Measurements from ENCODE around the gene FAM222A. TPM values are rescaled to one million over a fixed set of nuclear protein-coding genes. Genes with fewer than 3 reads are reported as not detected.

Gene FAM222A
- total and polyA plus RNA-seq, 2 of the 8 experiments (the other 6 are each of a cell fraction or from before 2014, with no cell fraction given), result 0.94 to 1.1 TPM

DNA sequence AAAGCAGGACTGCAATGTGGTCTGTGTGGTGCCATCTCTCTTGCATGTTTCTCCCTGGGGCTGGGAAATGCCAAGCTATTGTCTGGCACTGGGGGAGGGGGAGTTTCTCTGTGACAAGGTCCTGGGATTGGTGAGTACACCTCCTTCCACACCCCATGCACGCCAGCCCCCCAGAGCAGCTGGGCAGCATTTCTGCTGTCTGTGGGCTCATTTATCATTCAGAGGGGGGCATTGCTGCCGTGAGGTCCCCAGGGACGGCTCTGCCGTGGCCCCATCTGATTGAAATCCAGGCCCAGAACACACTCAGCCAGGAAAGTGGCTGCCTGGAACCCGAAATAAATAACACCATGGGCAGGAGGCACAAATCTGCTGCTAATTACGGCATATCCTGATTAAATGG is 12.6 kb upstream of the FAM222A start:
- Histone ChIP-seq H2BK15ac (ENCODE audit: low read length) (0 out of 2 replicates have a peak overlapping the region, but pooled peaks have one; percentile 29), H2BK20ac (ENCODE audit: low read length) (no peak overlapping the region), H3K79me2 (ENCODE audit: control insufficient read depth in 1 of 2, insufficient read depth in 2 of 2, low read length in 2 of 2) (no peaks in the 10 kb centered on the region), H2BK5ac (ENCODE audit: low read depth, low read length) (no peak overlapping the region), H3K27me3 (replicated peaks in 1 of 4; ENCODE audit: control insufficient read depth in 3 of 4, extremely low read depth in 1 of 4, insufficient read depth in 3 of 4, low read length in 3 of 4) (no peaks in the 10 kb centered on the region), H3K4ac (replicated peaks; ENCODE audit: insufficient read length, low read depth, low read length) (no peak overlapping the region), H2BK120ac (replicated peaks; ENCODE audit: low read depth, low read length) (no peak overlapping the region), H2BK12ac (ENCODE audit: low read depth, low read length) (no peak overlapping the region), H3K4me1 (replicated peaks in 1 of 4; ENCODE audit: control insufficient read depth in 3 of 4, insufficient read depth in 4 of 4, low read length in 3 of 4) (peaks cover 0 to 4% (median 2%) of the 10 kb centered on the region in 4 experiments; a peak in 3 of 7 replicates), H3K23me2 (ENCODE audit: low read depth, low read length) (no peaks in the 10 kb centered on the region), H3K56ac (replicated peaks; ENCODE audit: insufficient read length, low read depth, low read length) (no peak overlapping the region), H4K5ac (ENCODE audit: insufficient read length, low read depth, low read length) (no peak overlapping the region), H3K79me1 (ENCODE audit: low read depth, low read length) (no peaks in the 10 kb centered on the region; the same call in 1 of the 2 replicates), H3K9me3 (ENCODE audit: insufficient read depth in 2 of 2, low read depth in 1 of 2, low read length in 1 of 2) (no peaks in the 10 kb centered on the region), H4K8ac (ENCODE audit: extremely low read depth, insufficient read depth, low read length) (no peak overlapping the region), H3K4me3 (ENCODE audit: extremely low read depth in 1 of 4, insufficient read depth in 2 of 4, low read depth in 3 of 4, low read length in 4 of 4) (no peak overlapping the region), H4K91ac (replicated peaks; ENCODE audit: insufficient read length, low read length) (no peak overlapping the region), H3K27ac (ENCODE audit: low read depth, low read length) (no peak overlapping the region), H2AK5ac (ENCODE audit: low read depth, low read length) (no peak overlapping the region), H4K20me1 (replicated peaks in 1 of 2; ENCODE audit: control insufficient read depth in 1 of 2, insufficient read depth in 2 of 2, low read length in 2 of 2) (no peaks in the 10 kb centered on the region), H3K4me2 (ENCODE audit: insufficient read depth in 1 of 2, low read depth in 2 of 2, low read length in 2 of 2) (no peak overlapping the region), H3K18ac (ENCODE audit: extremely low read depth, low read length) (no peak overlapping the region), H3K36me3 (ENCODE audit: control insufficient read depth in 2 of 4, insufficient read depth in 4 of 4, low read length in 3 of 4) (no peaks in the 10 kb centered on the region), H3K23ac (ENCODE audit: insufficient read length) (no peak overlapping the region), H3K9ac (replicated peaks in 1 of 4; ENCODE audit: extremely low read depth in 1 of 4, low read depth in 3 of 4, low read length in 3 of 4) (no peak overlapping the region), H2AFZ (ENCODE audit: low read length) (no peak overlapping the region), H3K14ac (ENCODE audit: insufficient read length) (no peak overlapping the region)
- FAIRE-seq, result no peak
- POLR2A ChIA-PET (ENCODE audit: partially characterized antibody), result no interaction called here
- TF ChIP-seq RAD21 (IDR thresholded peaks at IDR 0.05 in 1 of 2, conservative IDR thresholded peaks at IDR 0.05 in 1 of 2; ENCODE audit: low read depth in 2 of 2, low read length in 2 of 2) (no peak), CREB1 (IDR thresholded peaks at IDR 0.05) (no peak), POLR2A (IDR thresholded peaks at IDR 0.05; ENCODE audit: control extremely low read depth in 1 of 2, low read depth in 2 of 2, low read length in 2 of 2) (no peak), CHD1 (IDR thresholded peaks at IDR 0.05; ENCODE audit: low read depth, low read length) (no peak), POU5F1 (IDR thresholded peaks at IDR 0.05; ENCODE audit: low read depth, low read length) (no peak), RNF2 (IDR thresholded peaks at IDR 0.05; ENCODE audit: borderline replicate concordance, low read depth, low read length, missing control alignments, poor library complexity, severe bottlenecking) (no peak), PHF8 (conservative IDR thresholded peaks at IDR 0.05; ENCODE audit: low read depth, low read length) (no peak), BCL11A (IDR thresholded peaks at IDR 0.05; ENCODE audit: low read depth in 2 of 2, low read length in 2 of 2) (no peak)
- TF ChIP-seq, protein P1, sequence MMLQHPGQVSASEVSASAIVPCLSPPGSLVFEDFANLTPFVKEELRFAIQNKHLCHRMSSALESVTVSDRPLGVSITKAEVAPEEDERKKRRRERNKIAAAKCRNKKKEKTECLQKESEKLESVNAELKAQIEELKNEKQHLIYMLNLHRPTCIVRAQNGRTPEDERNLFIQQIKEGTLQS (IDR thresholded peaks at IDR 0.05; ENCODE audit: insufficient read depth, low read depth, low read length), result no peak
- TF ChIP-seq, protein P2, sequence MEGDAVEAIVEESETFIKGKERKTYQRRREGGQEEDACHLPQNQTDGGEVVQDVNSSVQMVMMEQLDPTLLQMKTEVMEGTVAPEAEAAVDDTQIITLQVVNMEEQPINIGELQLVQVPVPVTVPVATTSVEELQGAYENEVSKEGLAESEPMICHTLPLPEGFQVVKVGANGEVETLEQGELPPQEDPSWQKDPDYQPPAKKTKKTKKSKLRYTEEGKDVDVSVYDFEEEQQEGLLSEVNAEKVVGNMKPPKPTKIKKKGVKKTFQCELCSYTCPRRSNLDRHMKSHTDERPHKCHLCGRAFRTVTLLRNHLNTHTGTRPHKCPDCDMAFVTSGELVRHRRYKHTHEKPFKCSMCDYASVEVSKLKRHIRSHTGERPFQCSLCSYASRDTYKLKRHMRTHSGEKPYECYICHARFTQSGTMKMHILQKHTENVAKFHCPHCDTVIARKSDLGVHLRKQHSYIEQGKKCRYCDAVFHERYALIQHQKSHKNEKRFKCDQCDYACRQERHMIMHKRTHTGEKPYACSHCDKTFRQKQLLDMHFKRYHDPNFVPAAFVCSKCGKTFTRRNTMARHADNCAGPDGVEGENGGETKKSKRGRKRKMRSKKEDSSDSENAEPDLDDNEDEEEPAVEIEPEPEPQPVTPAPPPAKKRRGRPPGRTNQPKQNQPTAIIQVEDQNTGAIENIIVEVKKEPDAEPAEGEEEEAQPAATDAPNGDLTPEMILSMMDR (IDR thresholded peaks at IDR 0.05; ENCODE audit: control extremely low read depth in 1 of 3, insufficient read depth in 1 of 3, low read depth in 1 of 3, low read length in 3 of 3), result no peak
- DNase-seq (ENCODE audit: low read depth in 1 of 2, low spot score in 2 of 2), result no peak
- CTCF ChIA-PET (ENCODE audit: partially characterized antibody), result interaction anchor here (0.9 to 1.0 kb wide), 2 partner anchors 9 to 13 kb away, joined by 3 read pairs; partner anchors contain the start of gene FAM222A
- WGBS, 2 experiments (ENCODE audit: extremely low coverage in 1 of 2, insufficient coverage in 1 of 2, insufficient read length in 1 of 2, insufficient replicate concordance in 2 of 2, low coverage in 1 of 2, low lambda C conversion rate in 2 of 2, missing lambda C conversion rate in 1 of 2), result 83% methylated on average over 6 of the region's 6 CpGs; no CpG with 5 or more reads in 1 of the 2 experiments
